MM.1S (cell line): Measurements from ENCODE around the gene ADAM8.
"Not testable (repeated sequence)": the region's sequence is repeated elsewhere in the genome, so short reads cannot be mapped to it uniquely, and the experiment has no call there.

ENCODE experiments used
- CTCF ChIP-seq: fragments of 300-600 bp; sonication (generic); IDR thresholded peaks from 2 replicates; pipeline ENCODE4 v1.5.1; 2016; ENCODE audit warnings: antibody characterized with exemption, low read length, mixed read lengths
- EZH2 ChIP-seq: fragments of 300-600 bp; sonication (generic); optimal IDR thresholded peaks from 2 replicates; pipeline ENCODE3; 2017; ENCODE audit warnings: low read depth, mild to moderate bottlenecking, antibody characterized with exemption, low read length, mixed read lengths
- EZH2phosphoT487 ChIP-seq: fragments of 300-600 bp; sonication (generic); IDR thresholded peaks from 2 replicates; pipeline ENCODE4 v1.6.1; 2018; ENCODE audit warnings: antibody characterized with exemption, low read length

GRCh38 chr10:133234796-133235195 is 41.9 kb downstream of the ADAM8 start:
- TF ChIP-seq CTCF, EZH2phosphoT487, EZH2: not testable (repeated sequence)
